ENCODE results near the gene MICAL2. TPM values are rescaled to one million over a fixed set of nuclear protein-coding genes. Genes with fewer than 3 reads are reported as not detected.

The MICAL2 gene
- total RNA-seq, 4 donors from 2014 or later, result 24.7 to 53.7 (median 37.0) TPM

- no peak for TF ChIP-seq POLR2A (IDR thresholded peaks at IDR 0.05)
- TF ChIP-seq CTCF (IDR thresholded peaks at IDR 0.05 in 4 of 5, conservative IDR thresholded peaks at IDR 0.05 in 1 of 5), result no peak
- peaks cover 0 to 4% (median 2%) of the 10 kb centered on the region in 3 donors for H3K27me3 ChIP-seq
- no peaks in the 10 kb centered on the region for H3K36me3 ChIP-seq
- in situ Hi-C loops (cut with MboI; ENCODE audit: low sequenced_read_pairs in 4 of 4) (no loop called here), intact Hi-C loops (cut with DNase I; ENCODE audit: low total_unique reads) (no loop called here)
- H3K4me3 ChIP-seq, result no peak overlapping the region
- H3K4me1 ChIP-seq, result peaks cover 4 to 9% of the 10 kb centered on the region in 2 donors
- no peak overlapping the region for H3K27ac ChIP-seq
- no peak for DNase-seq
- ATAC-seq, result no peak
- no peaks in the 10 kb centered on the region for H3K9me3 ChIP-seq
These were observed 4.3 kb upstream of the MICAL2 start for GRCh38 chr11:12106101-12106500.

GRCh38 chr11:12106501-12106900, 3.9 kb upstream of the MICAL2 start:
- peaks cover 7 to 13% of the 10 kb centered on the region in 2 donors for H3K4me1 ChIP-seq
- in situ Hi-C loops (cut with MboI; ENCODE audit: low sequenced_read_pairs in 4 of 4), result no loop called here

GRCh38 chr11:12108875-12109453, 1.4 kb upstream of the MICAL2 start:
- ATAC-seq (no peak), DNase-seq (no peak)
- H3K36me3 ChIP-seq, result no peaks in the 10 kb centered on the region
- TF ChIP-seq POLR2A (IDR thresholded peaks at IDR 0.05) (no peak), CTCF (IDR thresholded peaks at IDR 0.05 in 4 of 5, conservative IDR thresholded peaks at IDR 0.05 in 1 of 5) (no peak)
- no peak overlapping the region for H3K4me3 ChIP-seq
- intact Hi-C loops (cut with DNase I; ENCODE audit: low total_unique reads) (no loop called here), in situ Hi-C loops (cut with MboI; ENCODE audit: low sequenced_read_pairs in 4 of 4) (no loop called here)
- H3K9me3 ChIP-seq, result no peaks in the 10 kb centered on the region
- no peaks in the 10 kb centered on the region for H3K27me3 ChIP-seq
- peaks cover 10 to 19% of the 10 kb centered on the region in 2 donors for H3K4me1 ChIP-seq
- H3K27ac ChIP-seq, result no peak overlapping the region

More at GRCh38 chr11:12106501-12106900, 3.9 kb upstream of the MICAL2 start:
- H3K27me3 ChIP-seq, result peaks cover 0 to 4% (median 2%) of the 10 kb centered on the region in 3 donors
- no peak overlapping the region for H3K27ac ChIP-seq
- H3K9me3 ChIP-seq, result no peaks in the 10 kb centered on the region
- intact Hi-C loops (cut with DNase I; ENCODE audit: low total_unique reads), result no loop called here
- no peak for DNase-seq
- TF ChIP-seq POLR2A (IDR thresholded peaks at IDR 0.05) (no peak), CTCF (IDR thresholded peaks at IDR 0.05 in 4 of 5, conservative IDR thresholded peaks at IDR 0.05 in 1 of 5) (no peak)
- no peak for ATAC-seq
- H3K4me3 ChIP-seq, result no peak overlapping the region
- no peaks in the 10 kb centered on the region for H3K36me3 ChIP-seq

GRCh38 chr11:12109591-12110196, 696 bp upstream of the MICAL2 start:
- in situ Hi-C loops (cut with MboI; ENCODE audit: low sequenced_read_pairs in 4 of 4), result no loop called here
- peaks cover 10 to 19% of the 10 kb centered on the region in 2 donors for H3K4me1 ChIP-seq
- H3K27me3 ChIP-seq, result no peaks in the 10 kb centered on the region
- intact Hi-C loops (cut with DNase I; ENCODE audit: low total_unique reads), result loop anchor here (2.0 to 5.0 kb wide), 3 partner anchors 42 to 267 kb away; no protein-coding TSS in a partner anchor
- DNase-seq, result no peak
- no peaks in the 10 kb centered on the region for H3K36me3 ChIP-seq
- peak overlapping the region; percentile 70 to 82 (median 80) for H3K27ac ChIP-seq
- peak overlapping the region; percentile 42 to 77 (median 71) for H3K4me3 ChIP-seq
- ATAC-seq, result no peak
- TF ChIP-seq POLR2A (IDR thresholded peaks at IDR 0.05) (no peak), CTCF (IDR thresholded peaks at IDR 0.05 in 4 of 5, conservative IDR thresholded peaks at IDR 0.05 in 1 of 5) (no peak)
- no peaks in the 10 kb centered on the region for H3K9me3 ChIP-seq

Data from gastrocnemius medialis (tissue), 4 donors.